Dedifferentiated amniotic fluid mesenchymal stem cell (primary cell): ENCODE measurements around the gene PEX10.

Experiments used
- DNase-seq: peaks from one replicate; pipeline ENCODE4 v3.0.0-alpha.2; 2016; ENCODE audit errors: extremely low spot score

The PEX10 gene

DNA sequence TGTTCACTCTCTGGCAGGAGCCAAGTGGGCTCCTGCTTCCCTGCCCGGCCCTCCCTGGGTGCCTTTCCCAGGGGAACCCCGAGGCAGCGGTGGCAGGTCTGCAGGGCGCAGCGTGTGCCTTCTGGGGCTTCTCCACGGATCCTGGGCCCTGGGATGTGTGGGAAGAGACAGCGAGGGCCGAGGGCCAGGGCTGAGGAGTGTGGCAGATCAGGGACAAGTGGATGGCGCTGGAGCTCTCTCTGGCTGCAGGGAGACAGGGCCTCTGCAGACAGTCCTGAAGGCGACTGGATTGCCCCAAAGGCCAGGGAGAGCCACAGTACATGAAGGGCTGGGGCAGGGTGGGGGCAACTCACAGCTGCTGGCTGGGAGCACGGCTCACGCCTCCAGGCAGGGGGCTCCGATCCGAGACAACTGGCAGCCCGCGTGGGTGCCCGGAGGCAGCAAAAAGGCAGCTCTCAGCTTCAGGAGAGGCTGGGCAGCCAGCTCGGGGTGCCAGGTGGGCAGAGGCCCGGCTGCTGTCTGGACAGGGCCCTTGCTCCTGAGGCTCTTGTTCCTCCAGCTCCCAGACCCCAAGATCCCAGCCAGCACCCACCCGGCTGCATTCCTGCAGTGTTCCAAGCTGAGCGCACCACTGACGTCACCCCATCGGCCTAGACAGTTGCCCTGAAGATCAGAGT, 37.0 kb downstream of the PEX10 start:
- no peak for DNase-seq

DNA sequence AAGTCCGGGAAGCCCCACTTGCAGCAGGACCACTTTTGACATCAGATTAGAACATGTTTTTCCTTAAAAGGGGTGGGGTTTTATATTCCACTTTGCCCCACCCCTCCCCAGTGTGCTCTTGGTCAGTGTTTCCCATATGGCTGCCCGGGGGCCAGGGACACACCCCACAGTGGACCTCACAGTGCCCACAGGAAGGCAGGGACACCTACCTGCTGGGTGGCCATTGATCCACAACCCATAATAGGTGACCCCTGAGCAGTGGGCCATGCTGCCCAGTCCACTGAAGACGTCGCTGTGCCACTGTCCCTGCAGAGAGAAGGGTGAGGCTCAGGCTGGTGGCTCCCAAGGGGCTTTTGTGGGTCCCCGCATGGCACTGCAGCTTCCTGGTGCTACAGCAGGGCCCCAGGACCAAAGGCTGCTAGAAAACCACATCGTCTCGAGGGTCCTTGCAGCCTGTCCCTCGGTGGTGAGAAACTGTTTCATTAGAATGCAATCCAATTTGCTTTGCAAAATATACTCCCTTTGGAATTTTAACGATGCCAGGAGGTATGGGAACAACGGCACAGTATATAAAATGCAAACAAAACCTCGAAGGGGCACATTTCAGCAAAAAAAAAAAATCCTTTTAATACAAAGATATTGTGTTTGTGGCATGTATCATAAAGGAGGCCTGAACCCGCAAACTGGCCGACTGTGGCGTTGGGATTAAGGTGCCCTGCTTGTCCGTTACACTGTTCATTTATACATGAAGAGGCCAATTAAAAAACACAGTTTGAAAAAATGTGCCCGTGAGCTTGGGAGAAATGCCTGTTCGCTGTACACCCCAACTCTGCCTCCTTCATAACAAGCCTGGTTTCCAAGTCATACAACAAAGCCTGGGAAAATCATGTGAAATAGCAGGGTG, 37.9 kb downstream of the PEX10 start:
- DNase-seq: no peak

DNA sequence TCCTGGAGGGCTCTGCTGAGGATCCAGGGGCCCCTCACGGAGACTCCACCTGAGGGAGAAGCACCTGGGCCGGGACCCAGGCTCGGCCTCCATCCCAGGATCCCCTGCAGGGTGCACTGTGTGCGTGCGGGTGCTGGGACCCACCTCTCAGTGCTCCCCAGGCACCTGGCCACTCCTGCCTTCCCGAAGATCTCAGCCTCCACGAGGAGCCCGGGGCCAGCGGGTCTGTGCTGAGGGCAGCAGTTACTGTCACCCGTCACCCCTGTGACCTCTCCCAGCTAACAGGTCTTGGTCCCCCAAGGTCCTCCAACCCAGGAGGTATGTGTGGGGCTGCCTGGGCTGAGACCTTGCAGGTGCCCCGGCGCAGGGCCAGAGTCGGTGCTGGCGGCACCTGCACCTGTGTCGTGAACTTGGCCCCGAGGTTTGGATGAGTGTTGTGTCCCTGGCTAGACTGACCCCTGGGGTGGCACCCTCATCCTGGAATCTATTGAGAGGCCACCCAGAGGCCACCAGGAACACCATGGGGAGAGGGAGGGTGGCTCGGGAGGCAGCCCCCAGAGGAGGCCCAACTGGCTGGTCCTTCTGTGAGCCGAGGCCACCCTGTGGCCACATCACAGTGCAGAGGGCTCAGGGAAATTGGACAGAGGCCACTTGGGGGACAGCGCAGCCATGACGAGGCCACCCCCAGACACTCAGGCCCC, 38.7 kb downstream of the PEX10 start:
- no peak for DNase-seq

DNA sequence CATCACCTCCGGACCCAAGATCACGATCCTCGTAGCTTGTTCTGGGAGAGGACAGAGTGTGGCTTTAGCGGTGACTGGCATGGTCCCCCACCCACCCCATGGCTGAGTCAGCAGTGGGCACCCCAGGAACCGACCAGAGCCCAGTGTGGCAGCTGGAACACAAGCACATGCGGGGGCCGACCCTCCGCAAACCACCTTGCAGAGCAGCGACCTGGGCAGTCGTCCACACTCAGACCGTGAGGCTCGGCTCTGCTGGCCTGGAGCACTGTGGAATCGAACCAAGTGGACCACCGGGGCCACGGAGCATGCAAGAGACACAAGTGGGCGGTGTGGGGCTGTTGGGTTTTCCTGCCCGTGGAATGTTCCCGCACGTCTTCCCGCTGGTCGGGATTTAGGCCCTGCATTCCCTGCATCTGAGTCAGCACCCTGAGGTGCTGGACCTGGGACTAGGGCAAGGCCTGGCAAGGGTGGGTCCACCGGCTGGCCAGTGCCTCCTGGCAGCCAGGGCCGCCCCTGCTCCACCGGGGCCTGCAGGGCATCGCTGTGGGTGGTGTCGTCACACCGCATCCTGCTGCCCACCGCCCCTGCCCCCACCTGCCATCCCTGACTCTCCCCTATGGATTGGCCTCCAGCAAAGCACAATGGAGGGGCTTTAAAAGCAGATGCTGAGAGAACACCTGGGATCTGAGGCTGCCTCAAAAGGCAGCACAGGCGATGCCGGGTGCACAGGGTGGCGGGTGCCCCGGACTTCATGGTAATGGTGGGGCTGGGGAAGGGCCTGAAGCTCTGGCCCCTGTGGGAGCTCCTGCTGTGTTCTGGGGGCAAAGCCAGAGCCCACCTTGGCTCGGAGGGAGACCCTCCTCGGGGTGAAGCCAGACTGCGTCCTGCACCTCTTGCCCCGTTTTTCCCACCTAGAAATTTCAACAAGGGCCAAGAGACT, 39.5 kb downstream of the PEX10 start:
- DNase-seq: no peak

DNA sequence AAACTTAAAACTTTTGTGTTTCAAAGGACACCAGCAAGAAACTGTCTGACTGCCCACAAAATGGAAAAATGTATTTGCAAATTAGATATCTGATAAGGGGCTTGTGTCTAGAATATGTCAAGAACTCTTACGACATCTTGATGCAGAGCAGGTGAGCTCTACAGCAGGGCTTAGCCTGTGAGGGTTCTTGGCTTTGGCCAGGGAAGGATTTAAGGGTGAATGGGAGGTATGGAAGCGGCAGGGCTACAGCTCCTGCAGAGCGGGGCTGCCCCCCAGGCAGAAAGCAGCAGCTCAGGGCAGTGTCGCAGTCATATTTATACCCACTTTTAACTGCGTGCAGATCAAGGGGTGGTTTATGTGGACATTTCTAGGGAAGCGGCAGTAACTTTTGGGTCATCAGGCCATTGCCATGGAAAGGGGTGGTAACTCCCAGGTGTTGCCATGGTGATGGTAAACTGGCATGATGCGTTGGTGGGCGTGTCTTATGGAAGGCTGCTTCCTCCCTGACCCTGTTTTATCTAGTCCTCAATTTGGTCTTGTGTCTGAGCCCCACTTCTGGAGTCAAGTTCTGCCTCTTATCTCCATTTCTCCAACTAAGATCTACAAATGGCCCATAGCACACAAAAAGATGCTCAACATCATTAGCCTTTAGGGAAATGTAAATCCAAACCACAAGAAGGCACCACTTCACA, 44.2 kb downstream of the PEX10 start:
- DNase-seq: no peak

DNA sequence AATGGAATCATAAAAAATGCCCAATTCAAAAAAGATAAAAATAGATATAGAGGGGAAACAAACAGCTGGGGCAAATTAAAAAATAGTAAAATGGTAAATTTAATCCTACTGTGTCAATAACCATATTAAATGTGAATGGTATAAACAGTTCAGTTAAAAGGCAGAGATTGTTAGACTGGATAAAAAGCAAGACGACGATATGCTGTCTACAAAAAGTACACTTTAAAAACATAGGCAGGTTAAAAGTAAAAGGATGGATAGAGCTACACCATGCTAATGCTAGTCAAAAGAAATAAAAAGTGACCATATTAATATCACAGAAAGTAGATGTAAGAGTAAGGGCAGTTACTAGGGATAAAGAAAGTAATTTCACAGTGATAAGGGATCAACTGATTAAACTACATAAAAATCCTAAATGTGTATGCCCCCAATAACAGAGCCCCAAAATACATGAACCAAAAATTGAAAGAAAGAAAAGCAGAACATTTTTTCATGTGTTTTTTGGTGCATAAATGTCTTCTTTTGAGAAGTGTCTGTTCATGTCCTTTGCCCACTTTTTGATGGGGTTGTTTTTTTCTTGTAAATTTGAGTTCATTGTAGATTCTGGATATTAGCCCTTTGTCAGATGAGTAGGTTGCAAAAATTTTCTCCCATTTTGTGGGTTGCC, 48.4 kb downstream of the PEX10 start:
- DNase-seq: no peak

DNA sequence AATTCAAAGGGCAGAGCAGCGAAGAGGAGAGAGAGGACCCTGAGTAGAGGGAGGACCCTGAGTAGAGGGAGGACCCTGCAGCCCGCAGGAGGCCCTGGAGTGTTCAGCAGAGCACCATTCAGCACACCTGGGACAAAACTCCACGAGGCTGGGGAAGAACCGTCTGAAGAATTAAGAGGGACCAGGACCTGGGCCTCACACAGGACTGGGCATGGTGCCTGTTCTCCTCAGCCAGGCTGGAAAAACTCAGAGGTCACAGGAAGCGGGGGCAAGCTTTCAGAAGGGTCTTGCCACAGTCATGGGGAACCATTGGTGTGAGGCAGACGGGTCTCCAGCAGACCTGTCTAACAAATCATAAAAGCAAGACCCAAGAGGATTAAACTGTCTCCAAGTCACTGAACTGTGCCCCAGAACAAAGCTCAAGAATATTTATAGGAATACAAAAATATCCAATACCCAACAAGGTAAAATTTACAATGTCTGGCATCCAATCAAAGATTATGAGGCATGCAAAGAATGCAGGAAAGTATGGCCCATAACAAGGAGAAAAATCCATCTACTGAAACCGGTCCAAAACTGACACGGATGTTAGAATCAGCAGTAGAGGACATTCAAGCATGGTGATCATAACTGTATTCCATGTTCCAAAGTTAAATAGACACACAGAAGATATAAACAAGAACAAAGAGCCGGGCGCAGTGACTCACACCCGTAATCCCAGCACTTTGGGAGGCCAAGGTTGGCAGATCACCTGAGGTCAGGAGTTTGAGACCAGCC, 51.6 kb downstream of the PEX10 start:
- no peak for DNase-seq

DNA sequence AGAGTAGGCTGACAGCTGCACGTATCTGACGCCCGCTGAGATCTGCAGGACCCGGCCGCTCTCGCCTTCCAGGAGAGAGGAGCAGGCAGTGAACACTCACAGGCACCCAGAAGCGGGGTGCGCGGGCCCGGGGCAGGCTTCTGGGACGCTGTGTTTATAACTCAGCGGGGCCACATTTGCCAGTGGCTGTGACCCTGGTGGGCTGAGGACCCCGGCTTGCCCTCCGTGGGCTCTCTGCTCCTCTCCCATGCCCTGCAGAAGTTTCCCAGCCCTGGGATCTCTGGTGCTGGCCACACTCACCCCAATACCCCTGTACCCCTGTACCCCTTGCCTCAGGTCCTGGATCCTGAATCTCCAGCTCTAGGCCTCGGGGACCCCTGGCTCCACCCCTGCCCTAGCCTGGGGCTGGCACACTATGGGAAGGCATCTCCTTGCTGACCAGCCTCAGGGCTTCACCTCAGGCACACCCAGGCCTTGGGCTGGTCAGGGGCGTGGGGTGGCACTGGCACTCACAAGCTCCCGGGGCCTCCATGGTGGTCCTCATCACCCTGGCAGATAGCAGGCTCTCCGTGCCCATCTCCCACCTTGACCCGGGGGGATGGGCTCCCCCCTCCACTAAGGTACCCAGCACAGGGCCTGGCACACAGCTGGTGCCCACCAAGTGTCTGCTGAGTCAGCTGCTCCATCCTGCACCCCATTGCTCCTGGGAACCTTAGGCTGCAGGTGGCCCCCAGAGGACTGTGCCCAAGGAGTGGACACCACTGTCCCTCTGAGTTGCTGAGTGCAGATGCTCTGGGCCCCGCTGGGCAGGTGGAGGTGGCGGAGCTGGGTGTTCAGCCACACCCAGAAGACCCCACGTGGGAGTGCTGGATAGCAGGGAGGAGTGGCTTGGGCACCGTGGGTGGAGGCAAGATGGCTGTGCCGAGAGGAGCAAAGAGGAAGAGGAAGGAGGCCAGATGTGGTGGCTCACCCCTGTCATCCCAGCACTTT, 53.4 kb downstream of the PEX10 start:
- no peak for DNase-seq

DNA sequence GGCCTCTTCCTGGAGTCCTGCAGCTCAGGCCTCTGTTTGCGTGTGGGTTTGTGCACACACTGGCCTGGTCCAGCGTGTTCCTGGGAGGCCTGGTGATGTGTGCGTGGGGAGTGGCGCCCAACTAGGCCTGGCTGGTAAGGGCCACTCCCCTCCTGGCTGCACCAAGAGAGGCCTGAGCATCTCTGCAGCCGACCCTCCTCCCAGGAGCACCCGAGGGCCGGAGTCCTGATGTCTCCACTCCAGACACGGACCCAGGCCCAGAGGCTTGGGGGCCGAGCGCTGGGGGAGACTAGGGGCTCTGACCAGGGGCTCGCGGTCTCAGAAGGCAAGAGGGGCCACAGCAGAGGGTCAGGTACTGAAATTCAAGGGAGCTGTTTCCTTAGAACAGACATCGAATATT, 54.3 kb downstream of the PEX10 start:
- no peak for DNase-seq

DNA sequence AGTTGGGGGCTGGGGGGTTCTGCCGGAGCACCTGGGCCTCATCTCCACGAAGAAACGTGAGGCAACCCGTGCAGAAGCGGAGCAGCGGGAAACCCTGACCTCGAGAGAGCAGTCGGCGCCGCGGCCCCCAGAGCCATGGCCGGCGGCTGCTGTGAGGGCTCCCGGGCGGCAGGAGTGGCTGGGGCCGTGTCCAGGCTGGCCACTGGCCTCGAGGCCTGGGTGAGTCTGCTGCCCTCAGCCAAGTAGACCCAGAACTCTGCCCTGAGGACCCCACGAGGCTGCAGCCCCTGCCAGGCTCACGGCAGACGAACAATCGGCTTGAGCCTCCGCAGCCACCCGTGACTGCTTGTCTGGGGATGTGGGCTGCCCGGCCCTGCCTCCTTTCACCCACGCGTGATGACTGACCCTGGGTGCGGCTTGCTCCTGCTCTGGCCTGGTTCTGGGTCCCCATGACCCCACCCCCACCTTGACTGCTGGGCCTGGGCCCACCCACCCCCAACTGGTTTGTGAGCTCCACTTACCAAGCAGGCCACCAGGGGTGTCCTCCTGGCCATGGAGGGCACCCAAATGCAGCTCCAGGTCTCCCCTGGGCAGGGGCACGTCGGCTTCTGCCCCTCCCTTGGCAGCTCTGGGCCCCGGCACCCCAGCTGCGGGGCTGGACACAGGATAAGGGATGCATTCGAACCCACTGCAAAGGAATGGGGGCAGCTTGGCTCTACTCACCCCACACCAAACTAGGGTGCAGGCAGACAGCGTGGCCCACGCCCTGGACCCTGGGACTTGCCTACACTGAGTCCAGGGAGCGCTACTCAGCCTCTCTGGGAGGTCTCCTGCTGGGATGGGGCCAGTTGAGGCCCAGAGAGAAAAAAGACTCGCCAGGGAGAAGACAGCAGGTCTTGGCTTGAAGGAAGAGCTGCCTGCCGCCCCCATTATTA, 55.2 kb downstream of the PEX10 start:
- no peak for DNase-seq

DNA sequence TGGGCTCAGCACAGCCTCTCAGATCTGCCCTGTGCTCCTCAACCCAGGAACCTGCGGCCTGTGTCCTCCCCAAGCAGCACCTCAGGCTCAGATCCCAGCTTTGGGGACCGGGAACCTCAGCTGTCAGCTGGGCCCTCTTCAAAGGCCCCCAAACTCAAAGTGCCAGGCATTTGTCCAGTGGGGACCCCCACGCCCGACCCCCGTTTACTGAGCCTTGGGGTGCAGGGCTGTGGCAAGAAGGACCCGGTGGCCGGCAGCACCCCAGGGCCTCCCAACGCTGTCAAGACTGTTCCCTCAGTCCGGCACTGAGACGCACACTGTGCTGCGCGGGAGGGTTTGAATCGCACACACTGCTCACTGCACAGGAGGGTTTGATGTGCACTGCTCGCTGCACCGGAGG, 56.0 kb downstream of the PEX10 start:
- DNase-seq: no peak

DNA sequence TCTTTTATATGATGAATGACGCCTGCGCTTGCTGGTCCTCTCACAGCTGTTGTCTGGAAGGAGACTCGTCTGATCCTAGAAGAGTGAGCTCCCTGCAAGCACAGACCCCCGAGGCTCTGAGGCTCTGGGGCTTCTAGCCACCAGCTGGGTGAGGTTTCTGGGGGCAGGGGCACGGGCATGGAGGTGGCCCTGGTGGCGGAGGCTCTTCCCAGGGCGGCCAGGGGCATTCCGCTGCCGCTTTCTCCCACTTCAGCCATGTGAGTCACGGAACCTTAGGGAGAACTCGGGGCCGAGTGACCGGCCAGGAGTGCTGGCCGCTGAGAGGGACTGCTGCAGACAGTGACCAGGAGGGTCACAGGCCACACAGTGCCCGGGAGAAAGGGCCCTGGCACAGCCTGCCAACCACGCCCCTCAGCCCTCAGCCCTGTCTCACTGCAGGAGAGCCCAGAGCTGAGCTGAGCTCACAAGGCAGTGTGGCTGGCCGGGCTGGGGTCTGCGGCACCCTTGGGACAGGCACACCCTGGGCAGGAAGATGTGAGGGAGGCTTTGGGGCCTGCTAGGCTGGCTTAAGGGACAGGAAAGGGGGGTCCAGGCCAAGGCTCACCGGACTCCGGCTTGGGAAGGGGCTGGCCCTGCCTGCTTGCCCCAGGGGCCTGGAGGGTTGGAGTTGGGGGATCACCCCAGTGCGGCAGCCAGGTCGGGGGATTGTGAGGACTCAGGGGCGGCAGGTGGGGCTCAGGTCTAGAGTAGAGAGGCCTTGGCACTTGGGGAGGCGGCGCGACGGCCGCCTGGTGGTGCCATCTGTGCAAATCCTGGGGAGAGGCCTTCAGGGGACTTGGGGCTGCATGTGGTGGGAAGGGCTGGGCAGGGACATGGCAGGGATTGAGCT, 56.7 kb downstream of the PEX10 start:
- DNase-seq: no peak

DNA sequence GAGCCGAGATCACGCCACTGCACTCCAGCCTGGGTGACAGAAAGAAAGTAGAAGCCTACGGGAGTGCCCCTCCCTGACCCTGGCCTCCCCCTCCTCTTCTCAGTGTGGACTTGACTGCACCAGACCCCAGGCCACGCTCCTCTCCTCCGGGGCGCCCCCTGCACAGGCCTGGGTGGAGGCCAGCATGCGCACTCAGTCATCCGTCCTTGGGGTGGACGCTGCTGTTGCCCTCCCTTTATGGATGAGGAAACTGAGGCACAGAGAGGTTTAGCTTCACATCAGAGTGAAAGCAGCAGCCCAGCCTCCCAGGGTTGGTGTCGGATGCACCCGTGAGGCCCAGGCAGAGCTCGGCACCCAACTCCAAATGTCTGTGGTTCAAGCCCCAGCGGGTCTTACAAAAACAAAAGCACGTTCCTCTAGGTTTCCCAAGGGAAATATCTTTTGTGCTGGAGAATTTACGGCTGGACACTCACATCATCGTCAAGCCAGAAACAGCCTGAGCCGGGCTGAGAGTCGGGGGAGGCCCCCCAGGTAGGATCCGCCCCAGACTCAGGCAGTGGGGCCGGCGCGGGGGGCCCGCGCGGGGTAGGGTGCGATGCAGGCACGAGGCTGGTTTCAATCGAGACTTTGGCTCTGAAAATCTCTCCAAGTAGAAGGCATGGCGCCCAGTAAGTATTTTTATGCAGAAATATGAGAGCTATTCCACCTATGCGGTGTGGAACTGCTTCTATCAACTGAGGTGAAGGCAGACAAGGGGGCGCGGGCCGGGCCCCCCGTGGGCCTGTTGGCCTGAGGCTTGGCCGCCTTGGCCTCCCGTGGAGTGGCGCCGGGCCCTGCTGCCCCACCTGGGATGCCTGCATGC, 57.6 kb downstream of the PEX10 start:
- DNase-seq: no peak
